H54 (cell line): Measurements from ENCODE around the gene KLF11.

Experiments
- DNase-seq: peaks from one replicate; pipeline ENCODE4 v3.0.0; 2011; ENCODE audit warnings: low spot score, mixed read lengths; ENCODE audit not compliant: insufficient read length
- FAIRE-seq: peaks from 3 replicates; lab custom pipeline; 2011; peaks lifted over from hg19 to GRCh38; lab: Jason Lieb, UNC
- POLR2A ChIP-seq: IDR thresholded peaks from 2 replicates; pipeline ENCODE4 v1.6.1; 2011; ENCODE audit warnings: low read depth, mild to moderate bottlenecking, low read length

The KLF11 gene

DNA sequence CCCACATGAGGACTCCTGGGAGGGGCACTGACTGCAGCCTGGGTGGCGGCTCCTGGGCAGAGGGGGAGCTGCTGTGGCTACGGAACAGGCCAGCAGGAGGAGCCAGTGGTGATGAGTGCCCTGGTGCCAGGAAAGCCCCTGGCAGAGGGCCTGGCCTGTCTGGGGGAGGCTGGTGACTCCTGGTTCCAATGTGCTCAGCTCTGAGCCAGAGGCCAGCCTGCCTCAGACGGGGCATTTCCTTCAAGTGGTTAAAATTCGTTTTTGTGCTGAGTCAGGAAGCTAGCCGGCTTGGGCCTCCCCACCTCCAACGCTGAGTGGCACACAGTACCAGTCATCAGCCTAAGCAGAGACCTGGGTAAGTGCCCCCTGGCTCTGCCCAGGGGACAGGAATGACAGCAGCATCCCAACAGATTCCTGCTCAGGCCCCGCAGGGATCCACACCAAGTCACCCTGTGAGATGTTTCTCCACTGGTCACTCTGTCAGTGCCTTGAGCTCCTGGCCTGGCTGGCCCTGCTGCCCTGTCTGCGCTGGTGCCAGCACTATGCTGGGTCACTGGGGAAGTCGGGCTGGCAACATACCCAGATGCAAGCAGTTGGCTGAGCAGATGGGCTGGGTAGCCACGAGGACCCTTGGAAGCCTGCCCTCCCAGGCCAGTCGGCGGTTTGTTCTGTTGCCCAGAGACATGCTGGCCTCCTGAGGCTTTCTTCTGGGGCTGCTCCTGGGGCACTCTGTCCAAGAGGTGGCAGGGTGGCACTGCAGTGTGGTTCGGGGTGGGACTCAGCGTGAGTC, 7.1 kb upstream of the KLF11 start:
- TF ChIP-seq POLR2A = no peak; the same call in 1 of the 2 replicates
- DNase-seq = peak; percentile 97

DNA sequence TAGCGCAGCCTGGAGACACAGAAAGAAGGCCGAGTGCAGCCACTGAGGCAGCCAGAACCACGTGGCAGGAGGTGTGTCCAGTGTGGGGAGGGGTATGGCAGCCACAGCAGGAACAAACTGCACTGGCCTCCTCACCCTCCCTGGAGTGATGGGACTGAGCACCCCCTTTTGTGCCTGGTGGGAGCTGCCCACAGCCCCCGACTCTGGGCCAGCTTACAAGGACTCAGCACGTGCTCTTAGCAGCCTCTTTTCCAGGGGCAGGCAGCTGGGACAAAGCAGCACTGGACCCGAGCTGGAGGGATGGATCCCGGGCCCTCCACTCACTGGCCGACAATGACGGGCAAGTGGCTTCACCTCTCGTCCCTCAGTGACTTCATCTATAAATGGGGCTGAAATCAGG, 5.2 kb upstream of the KLF11 start:
- DNase-seq (no peak), FAIRE-seq (no peak)
- TF ChIP-seq POLR2A = no peak

More for the DNA sequence above, 7.1 kb upstream of the KLF11 start:
- FAIRE-seq = peak; percentile 91

- no peak for DNase-seq
- no peak for FAIRE-seq
- no peak for TF ChIP-seq POLR2A
These were observed 4.6 kb upstream of the KLF11 start for GRCh38 chr2:10038716-10039115.

- TF ChIP-seq POLR2A = no peak
- DNase-seq = no peak
- FAIRE-seq = no peak
These were observed 3.5 kb upstream of the KLF11 start for GRCh38 chr2:10039658-10040410.

GRCh38 chr2:10041711-10042110, 1.6 kb upstream of the KLF11 start:
- FAIRE-seq (no peak), DNase-seq (no peak)
- TF ChIP-seq POLR2A = no peak

GRCh38 chr2:10042301-10043161, 819 bp upstream of the KLF11 start:
- no peak for FAIRE-seq
- no peak for TF ChIP-seq POLR2A
- DNase-seq = peak; percentile 88

GRCh38 chr2:10043906-10044601, 704 bp downstream of the KLF11 start:
- no peak for TF ChIP-seq POLR2A
- DNase-seq (peak; percentile 97), FAIRE-seq (no peak)

GRCh38 chr2:10045561-10046355, 2.4 kb downstream of the KLF11 start:
- FAIRE-seq (no peak), DNase-seq (no peak)
- no peak for TF ChIP-seq POLR2A

DNA sequence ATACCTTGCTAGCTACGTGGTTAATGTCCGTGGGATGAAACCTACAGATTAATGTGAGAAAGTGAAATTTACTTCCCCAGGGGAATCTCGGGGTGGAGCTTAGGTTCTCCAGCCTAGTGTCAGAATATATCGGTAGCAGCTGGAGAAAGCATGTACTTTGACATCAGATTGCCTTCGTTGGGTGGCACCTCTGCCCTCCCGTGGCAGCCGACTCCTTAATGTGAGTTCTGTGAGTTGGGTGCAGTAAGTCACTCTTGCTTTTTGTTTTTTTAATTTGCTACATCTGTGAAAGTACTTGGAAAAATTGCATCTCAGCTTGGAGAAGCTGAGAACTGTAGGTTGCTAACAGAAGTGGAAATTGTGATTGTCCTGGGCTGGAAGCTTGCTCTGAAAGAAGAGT, 3.6 kb downstream of the KLF11 start:
- FAIRE-seq (no peak), DNase-seq (no peak)
- TF ChIP-seq POLR2A = no peak

GRCh38 chr2:10047616-10048500, 4.5 kb downstream of the KLF11 start:
- DNase-seq (no peak), FAIRE-seq (no peak)
- TF ChIP-seq POLR2A = no peak

DNA sequence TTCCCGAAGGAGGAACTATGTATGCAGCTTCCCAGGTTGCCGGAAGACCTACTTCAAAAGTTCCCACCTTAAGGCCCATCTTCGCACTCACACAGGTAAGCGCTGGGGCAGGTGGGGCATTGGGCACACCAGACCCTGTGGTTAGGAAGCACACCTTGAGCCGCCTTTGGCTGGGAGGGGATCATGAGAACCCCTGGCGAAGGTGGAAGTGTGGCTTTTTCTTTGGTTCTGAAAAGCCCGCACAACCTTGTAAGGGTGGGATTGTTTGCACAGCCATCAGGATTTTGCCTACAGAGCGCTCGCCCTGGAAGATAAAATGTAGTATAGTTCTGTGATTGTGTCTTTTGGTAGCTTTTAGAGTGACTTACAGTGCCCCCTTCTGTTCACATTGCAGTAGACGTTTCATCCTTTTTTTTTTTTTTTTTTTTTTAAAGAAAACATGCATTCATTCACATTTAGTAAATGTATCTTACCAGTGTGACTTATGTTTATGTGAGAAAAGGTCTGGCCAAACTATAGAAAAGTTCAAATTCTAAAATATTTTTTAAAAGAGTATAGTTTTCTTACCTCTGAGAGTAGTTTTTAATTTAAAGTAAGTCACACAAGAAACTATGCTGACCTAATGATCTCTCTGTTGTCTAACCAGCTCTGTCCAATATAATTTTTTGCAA, 5.3 kb downstream of the KLF11 start:
- DNase-seq (peak; percentile 68), FAIRE-seq (no peak)
- no peak for TF ChIP-seq POLR2A
